Osteocyte (in vitro differentiated cells): ENCODE measurements around the gene SBSN. TPM values are rescaled to one million over a fixed set of nuclear protein-coding genes. Genes with fewer than 3 reads are reported as not detected.

ENCODE experiments used
- DNase-seq: peaks from one replicate; pipeline ENCODE4 v3.0.0; 2021; ENCODE audit warnings: mixed read lengths; ENCODE audit not compliant: unreplicated experiment; ENCODE audit errors: extremely low spot score
- H3K27ac Mint-ChIP-seq: one replicate; pipeline ENCODE4 v1.8.0; 2021; ENCODE audit warnings: mild to moderate bottlenecking, mixed read lengths; ENCODE audit not compliant: unreplicated experiment
- H3K27me3 Mint-ChIP-seq: one replicate; pipeline ENCODE4 v1.8.0; 2021; ENCODE audit warnings: mixed read lengths; ENCODE audit not compliant: unreplicated experiment
- H3K36me3 Mint-ChIP-seq: one replicate; pipeline ENCODE4 v1.8.0; 2021; ENCODE audit warnings: mixed read lengths; ENCODE audit not compliant: unreplicated experiment
- H3K4me1 Mint-ChIP-seq: one replicate; pipeline ENCODE4 v1.8.0; 2021; ENCODE audit warnings: mixed read lengths; ENCODE audit not compliant: unreplicated experiment
- H3K4me3 Mint-ChIP-seq: one replicate; pipeline ENCODE4 v1.8.0; 2021; ENCODE audit warnings: mild to moderate bottlenecking, moderate library complexity, mixed read lengths; ENCODE audit not compliant: unreplicated experiment
- H3K9me3 Mint-ChIP-seq: one replicate; pipeline ENCODE4 v1.8.0; 2021; ENCODE audit warnings: mixed read lengths; ENCODE audit not compliant: unreplicated experiment
- total RNA-seq: library from RNA; stranded (reverse); gene quantifications from 2 replicates; pipeline ENCODE4 v1.2.1, GENCODE V29; 2021
- TF ChIP-seq, protein P1 (sequence below): fragments of 200-600 bp; sonication (generic); IDR thresholded peaks from 2 replicates; pipeline ENCODE4 v1.5.0; 2021; ENCODE audit warnings: antibody characterized with exemption, mild to moderate bottlenecking, moderate library complexity

SBSN gene
- total RNA-seq, 1 donor from 2014 or later: not detected

DNA sequence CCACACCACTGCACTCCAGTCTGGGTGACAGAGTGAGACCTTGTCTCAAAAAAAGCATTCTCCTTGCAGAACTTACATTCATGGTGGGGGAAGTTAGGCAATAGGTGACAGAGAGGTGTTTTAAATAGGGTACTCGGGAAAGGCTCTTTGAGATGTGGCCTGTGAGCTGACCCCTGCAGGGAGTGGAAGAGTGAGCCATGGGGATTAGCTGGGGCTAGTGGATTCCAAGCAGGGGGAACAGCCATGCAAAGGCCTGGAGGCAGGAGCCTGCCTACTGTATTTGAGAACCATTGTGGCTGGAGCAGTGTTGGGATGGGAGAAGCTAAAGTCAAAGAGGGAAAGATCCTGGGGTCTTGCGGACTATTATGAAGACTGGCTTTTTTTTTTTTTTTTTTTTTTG lies 10.8 kb downstream of the SBSN start:
- H3K27me3 Mint-ChIP-seq: peaks cover 13% of the 10 kb centered on the region
- no peak overlapping the region for H3K27ac Mint-ChIP-seq
- no peak for DNase-seq
- no peak overlapping the region for H3K4me3 Mint-ChIP-seq
- peaks cover 10% of the 10 kb centered on the region for H3K4me1 Mint-ChIP-seq
- TF ChIP-seq, protein P1, sequence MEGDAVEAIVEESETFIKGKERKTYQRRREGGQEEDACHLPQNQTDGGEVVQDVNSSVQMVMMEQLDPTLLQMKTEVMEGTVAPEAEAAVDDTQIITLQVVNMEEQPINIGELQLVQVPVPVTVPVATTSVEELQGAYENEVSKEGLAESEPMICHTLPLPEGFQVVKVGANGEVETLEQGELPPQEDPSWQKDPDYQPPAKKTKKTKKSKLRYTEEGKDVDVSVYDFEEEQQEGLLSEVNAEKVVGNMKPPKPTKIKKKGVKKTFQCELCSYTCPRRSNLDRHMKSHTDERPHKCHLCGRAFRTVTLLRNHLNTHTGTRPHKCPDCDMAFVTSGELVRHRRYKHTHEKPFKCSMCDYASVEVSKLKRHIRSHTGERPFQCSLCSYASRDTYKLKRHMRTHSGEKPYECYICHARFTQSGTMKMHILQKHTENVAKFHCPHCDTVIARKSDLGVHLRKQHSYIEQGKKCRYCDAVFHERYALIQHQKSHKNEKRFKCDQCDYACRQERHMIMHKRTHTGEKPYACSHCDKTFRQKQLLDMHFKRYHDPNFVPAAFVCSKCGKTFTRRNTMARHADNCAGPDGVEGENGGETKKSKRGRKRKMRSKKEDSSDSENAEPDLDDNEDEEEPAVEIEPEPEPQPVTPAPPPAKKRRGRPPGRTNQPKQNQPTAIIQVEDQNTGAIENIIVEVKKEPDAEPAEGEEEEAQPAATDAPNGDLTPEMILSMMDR: no peak
- H3K9me3 Mint-ChIP-seq: no peaks in the 10 kb centered on the region
- no peaks in the 10 kb centered on the region for H3K36me3 Mint-ChIP-seq

DNA sequence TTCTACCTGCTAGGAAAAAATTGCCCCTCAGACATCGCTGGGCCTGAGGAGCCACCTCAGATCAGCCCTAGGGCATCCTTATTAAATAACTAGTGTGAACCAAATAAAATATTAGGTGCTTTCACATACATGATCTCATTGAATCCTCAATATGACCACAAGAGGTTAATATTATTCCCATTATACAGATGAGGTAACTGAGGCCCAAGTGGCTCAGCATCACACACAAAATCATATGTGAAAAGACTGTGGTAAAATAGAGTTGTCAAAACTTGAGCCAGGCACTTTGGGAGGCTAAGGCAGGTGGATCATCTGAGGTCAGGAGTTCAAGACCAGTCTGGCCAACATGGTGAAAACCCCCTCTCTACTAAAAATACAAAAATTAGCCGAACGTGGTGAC lies 11.8 kb downstream of the SBSN start:
- H3K36me3 Mint-ChIP-seq: no peaks in the 10 kb centered on the region
- peaks cover 15% of the 10 kb centered on the region for H3K27me3 Mint-ChIP-seq
- DNase-seq: no peak
- H3K4me3 Mint-ChIP-seq: no peak overlapping the region
- H3K9me3 Mint-ChIP-seq: no peaks in the 10 kb centered on the region
- TF ChIP-seq, protein P1: no peak
- H3K4me1 Mint-ChIP-seq: peaks cover 10% of the 10 kb centered on the region
- H3K27ac Mint-ChIP-seq: no peak overlapping the region

GRCh38 chr19:35514282-35514809 lies 13.8 kb downstream of the SBSN start:
- H3K4me1 Mint-ChIP-seq: peaks cover 17% of the 10 kb centered on the region
- no peaks in the 10 kb centered on the region for H3K36me3 Mint-ChIP-seq
- TF ChIP-seq, protein P1: no peak
- DNase-seq: no peak
- H3K27me3 Mint-ChIP-seq: peaks cover 28% of the 10 kb centered on the region
- H3K4me3 Mint-ChIP-seq: no peak overlapping the region
- no peak overlapping the region for H3K27ac Mint-ChIP-seq
- H3K9me3 Mint-ChIP-seq: no peaks in the 10 kb centered on the region

DNA sequence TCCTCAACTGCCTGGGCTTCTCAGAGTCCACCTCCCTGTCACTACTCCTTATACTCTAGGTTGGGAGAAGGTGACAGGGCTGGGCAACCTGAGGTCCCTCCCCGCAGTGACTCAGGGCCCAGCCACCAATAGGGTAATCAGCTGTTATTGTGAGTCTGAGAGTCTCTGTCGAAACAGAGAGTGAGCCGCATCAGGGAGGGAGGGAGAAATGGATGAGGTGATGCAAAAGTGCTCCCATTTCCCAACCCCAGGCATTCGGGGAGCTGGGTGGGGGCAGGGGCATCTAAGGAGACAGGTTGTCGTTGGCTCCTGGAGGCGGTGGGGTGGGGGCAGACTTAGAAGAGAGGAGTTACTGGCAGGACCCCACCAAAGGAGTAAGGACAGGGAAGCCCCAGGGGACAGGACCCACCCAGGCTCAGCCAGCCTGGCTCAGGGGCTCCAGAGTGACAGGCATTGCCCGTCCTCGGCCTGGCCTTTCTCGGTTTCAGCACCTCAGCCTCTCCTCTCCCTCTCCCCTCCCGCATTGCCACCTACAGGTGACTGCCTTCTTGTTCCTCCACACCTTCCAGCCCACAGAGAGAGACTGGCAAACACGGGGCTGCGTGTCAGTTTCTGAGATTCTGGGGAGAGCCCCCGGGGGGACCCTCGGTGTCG lies 14.4 kb downstream of the SBSN start, which contains the start of gene DMKN:
Gene DMKN (minus strand): TSS at position 22 of the 654 bp plus-strand sequence. CDS start 174 bp downstream, outside the sequence.
- no peak for DNase-seq
- Mint-ChIP-seq H3K4me3 (no peak within 1 kb of the TSS), H3K27me3 (peaks cover 34% of the 10 kb centered on the region), H3K9me3 (no peaks in the 10 kb centered on the region), H3K4me1 (peaks cover 15% of the 10 kb centered on the region), H3K36me3 (no peaks in the 10 kb centered on the region), H3K27ac (no peak within 1 kb of the TSS)
- TF ChIP-seq, protein P1: no peak

GRCh38 chr19:35512831-35513627 lies 15.1 kb downstream of the SBSN start:
- no peaks in the 10 kb centered on the region for H3K36me3 Mint-ChIP-seq
- DNase-seq: no peak
- H3K27ac Mint-ChIP-seq: no peak overlapping the region
- H3K9me3 Mint-ChIP-seq: no peaks in the 10 kb centered on the region
- peaks cover 41% of the 10 kb centered on the region for H3K27me3 Mint-ChIP-seq
- TF ChIP-seq, protein P1: no peak
- H3K4me3 Mint-ChIP-seq: no peak overlapping the region
- H3K4me1 Mint-ChIP-seq: peaks cover 11% of the 10 kb centered on the region
